Vagina (tissue), 2 donors: Measurements from ENCODE around the gene ADISSP. TPM values are rescaled to one million over a fixed set of nuclear protein-coding genes. Genes with fewer than 3 reads are reported as not detected.
A peak's percentile ranks its signal among the peaks of the same experiment; 100 is the strongest.

Experiments used
- DNase-seq, 2 donors: peaks; one replicate each; pipeline ENCODE4 v3.0.0-alpha.2; 2017; ENCODE audit errors: extremely low spot score in 2 of 2
- H3K27ac ChIP-seq: fragments of 200-600 bp; sonication (generic); one replicate; pipeline ENCODE4 v1.5.1; 2019
- H3K27me3 ChIP-seq: fragments of 200-600 bp; sonication (generic); one replicate; pipeline ENCODE4 v1.5.1; 2019
- H3K36me3 ChIP-seq, 2 donors: fragments of 200-600 bp; sonication (generic); one replicate each; pipeline ENCODE4 v1.5.1; 2017 to 2019
- H3K4me1 ChIP-seq: fragments of 200-600 bp; sonication (generic); one replicate; pipeline ENCODE4 v1.5.1; 2019
- H3K4me3 ChIP-seq, 2 donors: fragments of 200-600 bp; sonication (generic); 1 replicate in 1 of 2; 2 replicates in 1 of 2; pipeline ENCODE4 v1.5.1; 2016 to 2019
- H3K9me3 ChIP-seq: fragments of 200-600 bp; sonication (generic); one replicate; pipeline ENCODE4 v1.5.1; 2019
- CTCF ChIP-seq, 3 experiments: fragments of 450-650 bp in 2 of 3; fragments of 200-600 bp in 1 of 3; sonication (generic) in 1 of 3; IDR thresholded peaks; one replicate each; pipeline ENCODE4 v1.5.1; 2017 to 2019; ENCODE audit warnings: antibody characterized with exemption in 3 of 3, mild to moderate bottlenecking in 2 of 3, moderate library complexity in 2 of 3
- POLR2A ChIP-seq, 2 donors: fragments of 450-650 bp; IDR thresholded peaks; one replicate each; pipeline ENCODE4 v1.6.1; 2017; ENCODE audit warnings: antibody characterized with exemption in 2 of 2, mild to moderate bottlenecking in 2 of 2, moderate library complexity in 2 of 2
- POLR2AphosphoS5 ChIP-seq, 2 donors: sonication (generic); formaldehyde crosslinking; IDR thresholded peaks; one replicate each; pipeline ENCODE4 v1.9.0; 2017; ENCODE audit warnings: antibody characterized with exemption in 2 of 2, mild to moderate bottlenecking in 2 of 2, low read depth in 1 of 2; ENCODE audit not compliant: insufficient read depth in 1 of 2
- intact Hi-C: fragments of 100-400 bp; cut with DNase I; formaldehyde crosslinking; loops from one replicate; pipeline ENCODE4 v1.15.1; 2023
- total RNA-seq: library from RNA; depleted of rRNA; stranded (reverse); fragments of >200 nt; gene quantifications from one replicate; pipeline ENCODE4 v1.2.3, GENCODE V29; 2016

ADISSP gene
- total RNA-seq, 1 donor from 2014 or later, result 16.0 TPM

- Histone ChIP-seq H3K27ac (no peak overlapping the region), H3K4me1 (no peaks in the 10 kb centered on the region)
- intact Hi-C loops, result no loop called here
Observed at GRCh38 chr20:3753501-3754275, 13.9 kb downstream of the ADISSP start.

GRCh38 chr20:3753098-3753497 lies 14.5 kb downstream of the ADISSP start:
- DNase-seq, result no peak
- Histone ChIP-seq H3K4me3 (no peak overlapping the region), H3K27ac (no peak overlapping the region), H3K4me1 (no peaks in the 10 kb centered on the region), H3K9me3 (no peaks in the 10 kb centered on the region), H3K27me3 (no peaks in the 10 kb centered on the region), H3K36me3 (peaks cover 0 to 12% of the 10 kb centered on the region in 2 donors)
- TF ChIP-seq CTCF (IDR thresholded peaks at IDR 0.05), result peak; percentile 39 to 66 (median 44)
- no peak for TF ChIP-seq POLR2AphosphoS5 (IDR thresholded peaks at IDR 0.05; ENCODE audit: insufficient read depth in 1 of 2, low read depth in 1 of 2)
- TF ChIP-seq POLR2A (IDR thresholded peaks at IDR 0.05), result no peak
- intact Hi-C loops, result no loop called here

More at GRCh38 chr20:3753501-3754275, 13.9 kb downstream of the ADISSP start:
- Histone ChIP-seq H3K9me3 (no peaks in the 10 kb centered on the region), H3K4me3 (no peak overlapping the region), H3K36me3 (peaks cover 0 to 12% of the 10 kb centered on the region in 2 donors), H3K27me3 (no peaks in the 10 kb centered on the region)
- DNase-seq, result no peak
- no peak for TF ChIP-seq CTCF (IDR thresholded peaks at IDR 0.05)
- TF ChIP-seq POLR2A (IDR thresholded peaks at IDR 0.05), result no peak
- no peak for TF ChIP-seq POLR2AphosphoS5 (IDR thresholded peaks at IDR 0.05; ENCODE audit: insufficient read depth in 1 of 2, low read depth in 1 of 2)

DNA sequence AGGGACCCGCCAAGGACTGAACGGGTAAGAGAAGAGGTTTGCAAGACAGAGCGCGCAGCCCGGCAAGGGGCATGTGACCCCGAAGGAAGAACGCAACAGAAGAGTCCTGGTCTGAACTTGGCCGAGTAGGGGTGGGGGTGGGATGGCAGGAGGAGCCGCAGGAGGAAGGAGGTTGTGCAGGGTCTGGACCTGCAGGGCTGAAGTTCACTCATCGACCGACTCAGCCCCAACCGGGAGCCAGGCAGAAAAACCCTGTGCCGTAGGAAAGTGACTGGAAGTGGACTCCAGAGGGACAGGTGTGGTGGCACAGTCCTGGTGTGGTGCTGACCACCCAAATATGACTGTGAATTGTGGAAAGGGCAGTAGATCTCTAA lies 15.2 kb downstream of the ADISSP start:
- Histone ChIP-seq H3K27me3 (no peaks in the 10 kb centered on the region), H3K36me3 (peaks cover 0 to 12% of the 10 kb centered on the region in 2 donors), H3K27ac (no peak overlapping the region), H3K4me3 (peak overlapping the region in 1 of 2 donors; percentile 33), H3K4me1 (no peaks in the 10 kb centered on the region), H3K9me3 (no peaks in the 10 kb centered on the region)
- intact Hi-C loops, result no loop called here
- TF ChIP-seq POLR2AphosphoS5 (IDR thresholded peaks at IDR 0.05; ENCODE audit: insufficient read depth in 1 of 2, low read depth in 1 of 2), result no peak
- no peak for TF ChIP-seq POLR2A (IDR thresholded peaks at IDR 0.05)
- TF ChIP-seq CTCF (IDR thresholded peaks at IDR 0.05), result no peak
- no peak for DNase-seq

- intact Hi-C loops, result no loop called here
- Histone ChIP-seq H3K4me3 (peak overlapping the region; percentile 3 to 33), H3K36me3 (peaks cover 0 to 12% of the 10 kb centered on the region in 2 donors), H3K27me3 (no peaks in the 10 kb centered on the region), H3K27ac (no peak overlapping the region), H3K4me1 (no peaks in the 10 kb centered on the region), H3K9me3 (no peaks in the 10 kb centered on the region)
- no peak for DNase-seq
- no peak for TF ChIP-seq POLR2A (IDR thresholded peaks at IDR 0.05)
- TF ChIP-seq CTCF (IDR thresholded peaks at IDR 0.05), result no peak
- no peak for TF ChIP-seq POLR2AphosphoS5 (IDR thresholded peaks at IDR 0.05; ENCODE audit: insufficient read depth in 1 of 2, low read depth in 1 of 2)
Observed at GRCh38 chr20:3751675-3752385, 15.7 kb downstream of the ADISSP start.

- Histone ChIP-seq H3K36me3 (peaks cover 0 to 12% of the 10 kb centered on the region in 2 donors), H3K27me3 (no peaks in the 10 kb centered on the region), H3K4me1 (no peaks in the 10 kb centered on the region), H3K4me3 (peak overlapping the region; percentile 3 to 33), H3K9me3 (no peaks in the 10 kb centered on the region), H3K27ac (no peak overlapping the region)
- DNase-seq, result no peak
- intact Hi-C loops, result no loop called here
- TF ChIP-seq CTCF (IDR thresholded peaks at IDR 0.05) (no peak), POLR2A (IDR thresholded peaks at IDR 0.05) (no peak), POLR2AphosphoS5 (IDR thresholded peaks at IDR 0.05; ENCODE audit: insufficient read depth in 1 of 2, low read depth in 1 of 2) (no peak)
Observed at GRCh38 chr20:3751305-3751674, 16.3 kb downstream of the ADISSP start.
